Glutamatergic neuron (in vitro differentiated cells): Measurements from ENCODE around the gene SPRR2G. TPM values are rescaled to one million over a fixed set of nuclear protein-coding genes. Genes with fewer than 3 reads are reported as not detected.
"Not testable (repeated sequence)": the region's sequence is repeated elsewhere in the genome, so short reads cannot be mapped to it uniquely, and the experiment has no call there.

Experiments used
- DNase-seq: peaks from one replicate; pipeline ENCODE4 v3.0.0; 2022
- H3K27ac Mint-ChIP-seq: one replicate; pipeline ENCODE4 v1.8.0; 2020; ENCODE audit warnings: mild to moderate bottlenecking, mixed read lengths, inconsistent platforms; ENCODE audit not compliant: unreplicated experiment
- H3K27me3 Mint-ChIP-seq: one replicate; pipeline ENCODE4 v1.8.0; 2020; ENCODE audit warnings: mild to moderate bottlenecking, moderate library complexity, mixed read lengths, inconsistent platforms; ENCODE audit not compliant: unreplicated experiment
- H3K36me3 Mint-ChIP-seq: one replicate; pipeline ENCODE4 v1.8.0; 2020; ENCODE audit warnings: mild to moderate bottlenecking, mixed read lengths, inconsistent platforms; ENCODE audit not compliant: unreplicated experiment
- H3K4me1 Mint-ChIP-seq: one replicate; pipeline ENCODE4 v1.8.0; 2020; ENCODE audit warnings: mild to moderate bottlenecking, low read depth, mixed read lengths, inconsistent platforms; ENCODE audit not compliant: unreplicated experiment
- H3K4me3 Mint-ChIP-seq: one replicate; pipeline ENCODE4 v1.8.0; 2020; ENCODE audit warnings: mild to moderate bottlenecking, mixed read lengths, inconsistent platforms; ENCODE audit not compliant: unreplicated experiment
- H3K9me3 Mint-ChIP-seq: one replicate; pipeline ENCODE4 v1.8.0; 2020; ENCODE audit warnings: mild to moderate bottlenecking, moderate library complexity, mixed read lengths, inconsistent platforms; ENCODE audit not compliant: unreplicated experiment
- total RNA-seq: library from RNA; stranded (reverse); fragmentation: NEBNext Ultra II Directional; extraction: Animal tissue kit (Norgen Biotek cat#: 25700); gene quantifications from one replicate; pipeline ENCODE4 v1.2.1, GENCODE V29; 2021; ENCODE audit not compliant: unreplicated experiment
- TF ChIP-seq, protein P1 (sequence below): fragments of 200-600 bp; sonication (generic); IDR thresholded peaks from one replicate; pipeline ENCODE4 v1.5.0; 2021; ENCODE audit not compliant: partially characterized antibody, unreplicated experiment

Gene SPRR2G
- total RNA-seq, 1 donor from 2014 or later: not detected

DNA sequence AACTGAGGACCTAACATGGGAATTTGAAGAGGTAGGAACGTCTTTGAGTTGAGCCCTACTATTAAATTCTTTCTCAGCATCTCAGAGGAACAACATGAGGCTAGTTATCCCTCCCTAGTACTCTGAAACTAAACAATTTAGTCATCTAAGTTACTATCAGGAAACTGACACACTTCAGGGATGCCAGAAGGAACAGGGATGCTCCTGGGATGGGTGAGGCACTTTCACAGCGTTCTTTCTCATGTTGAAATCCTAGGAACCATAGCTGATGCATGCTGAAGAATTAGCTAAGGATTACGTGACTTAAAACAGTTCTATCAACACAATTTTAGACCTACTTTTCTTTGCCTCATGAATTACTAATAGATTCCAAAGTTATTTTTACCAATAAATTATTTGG, 1.8 kb upstream of the SPRR2G start:
- H3K9me3 Mint-ChIP-seq: no peaks in the 10 kb centered on the region
- no peaks in the 10 kb centered on the region for H3K27me3 Mint-ChIP-seq
- no peaks in the 10 kb centered on the region for H3K4me1 Mint-ChIP-seq
- TF ChIP-seq, protein P1, sequence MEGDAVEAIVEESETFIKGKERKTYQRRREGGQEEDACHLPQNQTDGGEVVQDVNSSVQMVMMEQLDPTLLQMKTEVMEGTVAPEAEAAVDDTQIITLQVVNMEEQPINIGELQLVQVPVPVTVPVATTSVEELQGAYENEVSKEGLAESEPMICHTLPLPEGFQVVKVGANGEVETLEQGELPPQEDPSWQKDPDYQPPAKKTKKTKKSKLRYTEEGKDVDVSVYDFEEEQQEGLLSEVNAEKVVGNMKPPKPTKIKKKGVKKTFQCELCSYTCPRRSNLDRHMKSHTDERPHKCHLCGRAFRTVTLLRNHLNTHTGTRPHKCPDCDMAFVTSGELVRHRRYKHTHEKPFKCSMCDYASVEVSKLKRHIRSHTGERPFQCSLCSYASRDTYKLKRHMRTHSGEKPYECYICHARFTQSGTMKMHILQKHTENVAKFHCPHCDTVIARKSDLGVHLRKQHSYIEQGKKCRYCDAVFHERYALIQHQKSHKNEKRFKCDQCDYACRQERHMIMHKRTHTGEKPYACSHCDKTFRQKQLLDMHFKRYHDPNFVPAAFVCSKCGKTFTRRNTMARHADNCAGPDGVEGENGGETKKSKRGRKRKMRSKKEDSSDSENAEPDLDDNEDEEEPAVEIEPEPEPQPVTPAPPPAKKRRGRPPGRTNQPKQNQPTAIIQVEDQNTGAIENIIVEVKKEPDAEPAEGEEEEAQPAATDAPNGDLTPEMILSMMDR: no peak
- no peak overlapping the region for H3K4me3 Mint-ChIP-seq
- no peak for DNase-seq
- H3K36me3 Mint-ChIP-seq: no peaks in the 10 kb centered on the region
- no peak overlapping the region for H3K27ac Mint-ChIP-seq

DNA sequence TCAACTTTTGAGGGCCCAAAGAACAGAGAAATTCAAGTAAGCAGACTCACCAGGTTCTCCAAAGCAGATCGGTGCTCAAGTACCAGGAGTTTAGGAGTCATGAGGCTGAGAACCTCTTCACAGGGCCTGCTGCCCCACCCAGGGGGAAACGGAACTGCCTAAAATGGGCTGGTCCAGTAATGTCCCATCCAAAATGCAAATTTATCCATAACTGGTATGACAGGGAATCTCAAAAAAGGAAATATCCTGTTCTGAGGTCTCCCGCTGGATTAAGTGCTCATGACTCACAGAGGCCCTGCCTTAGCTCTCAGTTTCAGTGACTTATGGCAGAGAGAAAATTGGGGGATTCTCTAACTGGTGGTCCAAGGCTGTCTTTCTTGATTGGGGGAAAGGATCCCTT, 9.3 kb downstream of the SPRR2G start:
- H3K9me3 Mint-ChIP-seq: no peaks in the 10 kb centered on the region
- no peak for DNase-seq
- H3K4me3 Mint-ChIP-seq: no peak overlapping the region
- no peaks in the 10 kb centered on the region for H3K4me1 Mint-ChIP-seq
- H3K36me3 Mint-ChIP-seq: no peaks in the 10 kb centered on the region
- no peak overlapping the region for H3K27ac Mint-ChIP-seq
- H3K27me3 Mint-ChIP-seq: no peaks in the 10 kb centered on the region
- TF ChIP-seq, protein P1: no peak

DNA sequence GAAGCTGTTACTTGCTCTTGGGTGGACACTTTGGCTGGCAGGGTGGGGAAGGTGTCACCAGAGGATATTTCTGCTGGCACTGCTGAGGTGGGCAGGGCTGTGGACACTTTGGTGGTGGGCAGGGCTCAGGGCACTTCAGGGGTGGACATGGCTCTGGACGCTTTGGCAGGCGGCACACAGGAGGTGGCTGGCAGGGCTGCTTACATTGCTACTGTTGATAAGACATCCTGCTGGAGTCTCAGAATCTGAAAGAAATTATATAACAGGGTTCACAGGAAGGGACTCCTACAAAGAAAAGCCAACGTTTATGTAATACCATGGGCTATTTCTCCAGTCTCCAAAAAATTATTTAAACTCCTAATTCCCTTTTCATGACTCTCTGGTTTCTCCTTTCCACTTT, 10.2 kb downstream of the SPRR2G start:
- H3K9me3 Mint-ChIP-seq: no peaks in the 10 kb centered on the region
- no peak overlapping the region for H3K27ac Mint-ChIP-seq
- H3K27me3 Mint-ChIP-seq: no peaks in the 10 kb centered on the region
- H3K4me3 Mint-ChIP-seq: no peak overlapping the region
- H3K36me3 Mint-ChIP-seq: no peaks in the 10 kb centered on the region
- TF ChIP-seq, protein P1: no peak
- H3K4me1 Mint-ChIP-seq: no peaks in the 10 kb centered on the region
- no peak for DNase-seq

DNA sequence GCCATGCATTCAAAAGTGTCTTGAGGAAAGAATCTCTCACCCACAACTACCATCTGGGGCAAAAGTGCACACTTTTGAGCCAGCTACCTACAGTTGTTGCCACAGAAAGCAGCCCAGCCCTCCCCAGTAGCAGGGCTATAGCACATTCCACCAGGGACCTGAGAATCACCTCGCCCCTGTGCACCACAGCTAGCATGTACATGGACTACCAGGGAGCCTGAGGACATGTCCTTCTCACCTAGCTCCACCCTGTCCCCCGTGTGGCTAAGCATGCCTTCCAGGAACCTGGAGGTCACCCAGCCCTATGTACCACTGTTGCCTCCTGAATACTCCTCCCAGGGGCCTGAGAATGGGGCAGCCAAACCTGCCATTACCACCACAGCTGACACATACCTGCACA, 16.9 kb downstream of the SPRR2G start:
- H3K4me3 Mint-ChIP-seq: no peak overlapping the region
- TF ChIP-seq, protein P1: no peak
- H3K4me1 Mint-ChIP-seq: no peaks in the 10 kb centered on the region
- H3K36me3 Mint-ChIP-seq: no peaks in the 10 kb centered on the region
- peaks cover 3% of the 10 kb centered on the region for H3K9me3 Mint-ChIP-seq
- H3K27ac Mint-ChIP-seq: no peak overlapping the region
- no peaks in the 10 kb centered on the region for H3K27me3 Mint-ChIP-seq
- DNase-seq: no peak

DNA sequence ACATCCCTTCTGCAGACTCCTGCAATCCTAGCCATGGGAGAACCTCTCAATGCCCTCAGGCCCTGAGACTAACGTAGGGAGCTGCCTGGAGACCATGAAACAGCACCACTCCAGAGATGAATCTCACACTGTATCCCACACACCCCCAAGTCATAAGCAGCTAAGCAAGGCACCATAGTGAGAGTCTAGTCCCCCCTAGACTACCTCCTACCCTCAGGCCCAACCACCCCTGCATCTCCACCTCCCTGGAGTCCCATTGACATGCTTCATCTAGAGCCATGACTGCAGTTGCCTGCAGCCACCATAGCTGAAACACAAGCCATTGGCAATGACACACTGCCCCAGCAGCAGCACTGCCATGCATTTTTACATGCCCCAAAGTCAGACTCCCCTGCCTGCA, 17.4 kb downstream of the SPRR2G start:
- Mint-ChIP-seq H3K4me3 (no peak overlapping the region), H3K27ac (no peak overlapping the region), H3K9me3 (peaks cover 3% of the 10 kb centered on the region), H3K27me3 (no peaks in the 10 kb centered on the region), H3K4me1 (no peaks in the 10 kb centered on the region), H3K36me3 (no peaks in the 10 kb centered on the region)
- no peak for DNase-seq
- TF ChIP-seq, protein P1: no peak

DNA sequence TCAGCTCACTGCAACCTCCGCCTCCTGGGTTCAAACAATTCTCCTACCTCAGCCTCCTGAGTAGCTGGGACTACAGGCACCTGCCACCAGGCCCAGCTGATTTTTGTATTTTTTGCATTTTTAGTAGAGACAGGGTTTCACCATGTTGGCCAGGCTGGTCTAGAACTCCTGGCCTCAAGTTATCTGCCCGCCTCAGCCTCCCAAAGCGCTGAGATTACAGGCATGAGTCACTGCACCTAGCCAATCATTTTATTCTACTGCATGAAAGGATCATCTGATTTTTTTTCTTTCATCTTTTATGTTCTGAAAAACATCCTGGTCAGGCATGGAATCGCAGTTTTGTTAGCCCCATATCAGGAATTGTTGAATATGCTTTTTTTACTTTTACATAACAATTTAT, 22.0 kb downstream of the SPRR2G start:
- not testable (repeated sequence) for DNase-seq, H3K9me3 Mint-ChIP-seq, H3K4me1 Mint-ChIP-seq, H3K27me3 Mint-ChIP-seq, H3K27ac Mint-ChIP-seq, H3K4me3 Mint-ChIP-seq
- peaks cover 21% of the 10 kb centered on the region for H3K36me3 Mint-ChIP-seq
